NT2/D1 (cell line): ENCODE results near the gene NTN1.

ENCODE experiments used
- SUZ12 ChIP-seq: IDR thresholded peaks from 2 replicates; pipeline ENCODE4 v1.6.1; 2011; ENCODE audit not compliant: insufficient read length, insufficient read depth; ENCODE audit errors: extremely low read depth
- YY1 ChIP-seq: IDR thresholded peaks from 2 replicates; pipeline ENCODE4 v1.6.1; 2011; ENCODE audit not compliant: insufficient read length, insufficient read depth
- ZNF274 ChIP-seq: IDR thresholded peaks from 2 replicates; pipeline ENCODE4 v1.6.1; 2011; ENCODE audit warnings: mild to moderate bottlenecking, low read depth, low read length

DNA sequence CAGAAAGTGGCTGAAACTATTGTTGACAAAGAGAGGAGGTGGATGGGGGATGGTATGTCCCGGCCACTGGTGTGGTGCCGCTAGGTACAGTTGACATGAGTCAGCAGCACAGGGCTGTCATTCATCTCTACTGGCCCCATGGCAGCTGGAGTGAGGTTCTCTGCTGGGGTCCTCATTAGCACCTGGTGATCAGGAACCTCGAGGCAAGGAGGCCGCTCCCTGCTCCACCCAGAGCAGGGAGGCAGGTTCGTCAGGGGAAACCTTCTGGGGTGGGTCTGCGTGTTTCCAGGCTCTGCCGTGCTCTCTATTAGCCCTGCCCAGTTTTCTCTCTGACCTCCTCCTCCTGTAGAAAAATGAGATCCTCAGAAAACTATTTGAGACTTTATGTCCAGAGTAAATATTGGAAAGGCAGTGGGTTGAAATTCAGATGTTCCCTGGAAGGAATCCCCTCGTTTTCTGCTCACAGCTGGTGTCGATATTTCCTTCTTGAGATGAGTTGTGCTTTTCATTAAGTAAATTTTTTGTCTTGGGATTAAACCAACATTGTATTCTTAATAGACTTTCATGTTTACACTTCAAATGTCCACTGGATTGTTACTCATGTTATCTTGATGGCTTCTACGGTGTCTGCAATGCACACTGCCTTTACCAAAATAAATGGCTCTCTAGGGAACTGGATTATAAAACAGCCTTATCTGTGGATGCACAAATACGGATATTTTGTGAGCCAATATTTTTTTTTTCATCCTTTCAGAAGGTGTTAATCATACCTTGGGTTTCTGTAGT lies 7.1 kb downstream of the NTN1 start:
- no peak for TF ChIP-seq SUZ12
- TF ChIP-seq ZNF274: no peak
- no peak for TF ChIP-seq YY1
